ENCODE results near the gene CCDC73.
"Not testable (repeated sequence)": the region's sequence is repeated elsewhere in the genome, so short reads cannot be mapped to it uniquely, and the experiment has no call there.

Gene CCDC73

DNA sequence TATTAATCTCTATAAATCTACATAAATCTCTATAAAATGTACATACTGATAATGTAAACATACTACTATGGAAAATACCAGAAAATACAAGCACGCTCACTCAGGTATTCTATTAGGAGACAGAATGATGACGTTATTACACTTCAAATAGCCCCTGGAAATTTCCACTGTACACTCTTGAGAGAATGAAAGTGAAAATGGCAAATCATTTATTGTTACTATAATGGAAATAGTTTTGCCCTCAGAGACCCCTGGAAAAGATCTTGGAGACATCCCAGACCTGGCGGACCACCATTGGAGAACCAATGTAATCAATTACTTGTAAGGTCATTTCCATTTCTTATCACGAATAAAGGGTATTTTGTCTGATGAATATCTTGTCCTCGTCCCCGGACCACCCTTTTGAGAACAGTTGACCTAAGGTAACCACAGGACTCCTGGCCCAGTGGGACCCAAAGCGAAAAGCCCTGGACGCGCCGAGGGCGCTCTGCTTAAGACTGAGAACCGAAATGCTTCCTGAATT, 34.8 kb upstream of the CCDC73 start:
- ChIA-PET CTCF (no interaction called here), POLR2A (interaction anchor here (1.1 kb wide), 1 partner anchor 65 kb away, joined by 4 read pairs; no protein-coding TSS in a partner anchor)
- no peak for TF ChIP-seq FOXM1 (IDR thresholded peaks at IDR 0.05; ENCODE audit: borderline replicate concordance)
- no peak for TF ChIP-seq SUZ12 (IDR thresholded peaks at IDR 0.05)
- TF ChIP-seq TARDBP (IDR thresholded peaks at IDR 0.05), result no peak
- no peak for TF ChIP-seq HDGF (IDR thresholded peaks at IDR 0.05; ENCODE audit: borderline replicate concordance)
- no peak for TF ChIP-seq NFRKB (IDR thresholded peaks at IDR 0.05)
- TF ChIP-seq ARNT (IDR thresholded peaks at IDR 0.05), result no peak
- no peak for TF ChIP-seq ELF4 (IDR thresholded peaks at IDR 0.05)
- no peak for TF ChIP-seq CTBP1 (IDR thresholded peaks at IDR 0.05; ENCODE audit: borderline replicate concordance)
- no peak for TF ChIP-seq BHLHE40 (IDR thresholded peaks at IDR 0.05; ENCODE audit: borderline replicate concordance)
- TF ChIP-seq, protein P1, sequence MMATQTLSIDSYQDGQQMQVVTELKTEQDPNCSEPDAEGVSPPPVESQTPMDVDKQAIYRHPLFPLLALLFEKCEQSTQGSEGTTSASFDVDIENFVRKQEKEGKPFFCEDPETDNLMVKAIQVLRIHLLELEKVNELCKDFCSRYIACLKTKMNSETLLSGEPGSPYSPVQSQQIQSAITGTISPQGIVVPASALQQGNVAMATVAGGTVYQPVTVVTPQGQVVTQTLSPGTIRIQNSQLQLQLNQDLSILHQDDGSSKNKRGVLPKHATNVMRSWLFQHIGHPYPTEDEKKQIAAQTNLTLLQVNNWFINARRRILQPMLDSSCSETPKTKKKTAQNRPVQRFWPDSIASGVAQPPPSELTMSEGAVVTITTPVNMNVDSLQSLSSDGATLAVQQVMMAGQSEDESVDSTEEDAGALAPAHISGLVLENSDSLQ (IDR thresholded peaks at IDR 0.05), result no peak
- DNase-seq (ENCODE audit: extremely low spot score), result no peak

DNA sequence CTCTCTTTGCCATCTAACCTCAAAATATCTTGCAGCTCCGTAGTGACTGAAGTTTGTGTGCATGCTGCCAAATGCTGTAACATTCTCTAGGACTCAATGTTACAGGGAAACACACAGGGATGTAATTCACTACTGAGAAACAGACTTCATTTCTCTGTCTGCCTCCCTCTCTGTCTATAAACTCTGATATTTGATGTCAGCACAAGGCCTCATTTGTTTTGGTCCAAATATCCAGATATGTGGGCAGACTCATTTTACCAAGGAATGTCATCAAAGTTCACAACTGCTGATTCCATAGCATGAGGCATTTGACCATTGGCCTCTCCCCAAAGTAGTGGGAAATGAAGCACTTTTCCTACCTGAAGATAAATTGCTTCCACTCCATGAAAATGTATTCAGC, 32.8 kb upstream of the CCDC73 start:
- ChIA-PET CTCF (no interaction called here), POLR2A (no interaction called here)
- no peak for TF ChIP-seq BHLHE40 (IDR thresholded peaks at IDR 0.05; ENCODE audit: borderline replicate concordance)
- TF ChIP-seq L3MBTL2 (conservative IDR thresholded peaks at IDR 0.05), result no peak
- no peak for TF ChIP-seq TARDBP (IDR thresholded peaks at IDR 0.05)
- no peak for TF ChIP-seq FOXA1 (IDR thresholded peaks at IDR 0.05)
- no peak for TF ChIP-seq FOXK2 (IDR thresholded peaks at IDR 0.05)
- no peak for TF ChIP-seq CTBP1 (IDR thresholded peaks at IDR 0.05; ENCODE audit: borderline replicate concordance)
- TF ChIP-seq ZNF384 (IDR thresholded peaks at IDR 0.05), result no peak
- TF ChIP-seq ELF4 (IDR thresholded peaks at IDR 0.05), result no peak
- no peak for TF ChIP-seq NFRKB (IDR thresholded peaks at IDR 0.05)
- no peak for TF ChIP-seq SP1 (IDR thresholded peaks at IDR 0.05)
- no peak for DNase-seq (ENCODE audit: extremely low spot score)

DNA sequence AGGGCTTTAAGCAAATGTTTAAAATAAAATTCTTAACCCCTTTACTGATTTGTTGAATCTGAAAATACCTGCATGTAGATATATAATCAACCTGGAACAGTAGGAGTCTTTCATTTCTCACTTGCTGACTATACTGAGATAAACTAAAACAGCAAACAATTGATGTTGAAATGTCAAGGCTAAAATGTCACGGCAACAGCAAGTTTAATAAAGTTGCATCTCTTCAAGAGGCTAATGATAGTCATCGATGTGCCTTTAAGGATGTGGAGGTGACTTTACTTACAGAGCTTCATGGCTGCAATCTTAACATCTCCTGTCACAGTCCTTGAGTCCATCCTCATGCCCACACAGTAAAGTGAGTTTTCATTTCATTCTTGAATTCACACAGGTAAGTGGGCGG, 31.7 kb upstream of the CCDC73 start:
- CTCF ChIA-PET, result no interaction called here
- TF ChIP-seq LEF1 (IDR thresholded peaks at IDR 0.05; ENCODE audit: borderline replicate concordance) (no peak), ARNT (IDR thresholded peaks at IDR 0.05) (no peak), SUZ12 (IDR thresholded peaks at IDR 0.05) (no peak), TARDBP (IDR thresholded peaks at IDR 0.05) (no peak), FOXM1 (IDR thresholded peaks at IDR 0.05; ENCODE audit: borderline replicate concordance) (no peak), NFRKB (IDR thresholded peaks at IDR 0.05) (no peak), FOXA1 (IDR thresholded peaks at IDR 0.05) (no peak), BHLHE40 (IDR thresholded peaks at IDR 0.05; ENCODE audit: borderline replicate concordance) (no peak), ELF4 (IDR thresholded peaks at IDR 0.05) (no peak), FOXK2 (IDR thresholded peaks at IDR 0.05) (no peak), L3MBTL2 (conservative IDR thresholded peaks at IDR 0.05) (no peak), ZNF384 (IDR thresholded peaks at IDR 0.05) (no peak), HDGF (IDR thresholded peaks at IDR 0.05; ENCODE audit: borderline replicate concordance) (no peak), SP1 (IDR thresholded peaks at IDR 0.05) (no peak), CTBP1 (IDR thresholded peaks at IDR 0.05; ENCODE audit: borderline replicate concordance) (no peak)
- TF ChIP-seq, protein P1 (IDR thresholded peaks at IDR 0.05), result no peak
- DNase-seq (ENCODE audit: extremely low spot score), result no peak
- POLR2A ChIA-PET, result no interaction called here

GRCh38 chr11:32823617-32824016, 29.2 kb upstream of the CCDC73 start:
- CTCF ChIA-PET; POLR2A ChIA-PET; DNase-seq (ENCODE audit: extremely low spot score): not testable (repeated sequence)

DNA sequence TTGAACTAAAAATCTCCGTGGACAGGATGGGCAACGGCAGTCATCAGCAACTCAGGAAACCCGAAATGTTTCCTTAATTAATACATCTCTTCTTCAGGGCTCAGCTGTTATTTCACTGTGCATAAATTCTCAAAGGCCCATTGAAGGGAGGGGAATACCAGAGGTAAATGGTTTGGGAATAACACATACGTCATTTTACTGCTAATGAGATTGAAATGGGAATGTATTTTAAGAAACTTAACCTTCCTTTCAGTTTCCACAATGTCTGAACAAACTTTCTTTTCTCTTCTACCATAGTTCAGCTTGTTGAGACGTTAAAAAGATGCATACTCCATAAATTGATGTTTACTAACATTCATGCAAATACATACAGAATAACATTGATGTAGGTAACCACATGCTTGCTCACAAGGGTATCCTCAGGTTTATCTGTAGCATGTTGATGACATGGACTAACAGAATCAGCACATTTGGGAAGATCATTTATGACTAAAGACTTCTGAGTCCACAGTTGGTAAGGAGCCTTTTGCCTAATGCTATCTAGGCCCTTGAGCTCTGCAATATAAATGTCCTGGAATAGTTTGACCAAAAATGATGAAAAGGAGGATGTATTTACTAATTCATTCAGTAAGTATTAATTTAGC, 27.6 kb upstream of the CCDC73 start:
- TF ChIP-seq, protein P1 (IDR thresholded peaks at IDR 0.05), result no peak
- TF ChIP-seq LEF1 (IDR thresholded peaks at IDR 0.05; ENCODE audit: borderline replicate concordance) (no peak), HDGF (IDR thresholded peaks at IDR 0.05; ENCODE audit: borderline replicate concordance) (no peak), FOXM1 (IDR thresholded peaks at IDR 0.05; ENCODE audit: borderline replicate concordance) (no peak), L3MBTL2 (conservative IDR thresholded peaks at IDR 0.05) (no peak), BHLHE40 (IDR thresholded peaks at IDR 0.05; ENCODE audit: borderline replicate concordance) (no peak), TARDBP (IDR thresholded peaks at IDR 0.05) (no peak), CTBP1 (IDR thresholded peaks at IDR 0.05; ENCODE audit: borderline replicate concordance) (no peak), SP1 (IDR thresholded peaks at IDR 0.05) (no peak), SUZ12 (IDR thresholded peaks at IDR 0.05) (no peak), FOXK2 (IDR thresholded peaks at IDR 0.05) (no peak), NFRKB (IDR thresholded peaks at IDR 0.05) (no peak), ELF4 (IDR thresholded peaks at IDR 0.05) (no peak), ARNT (IDR thresholded peaks at IDR 0.05) (no peak), FOXA1 (IDR thresholded peaks at IDR 0.05) (no peak), ZNF384 (IDR thresholded peaks at IDR 0.05) (no peak)
- no peak for DNase-seq (ENCODE audit: extremely low spot score)
- ChIA-PET POLR2A (no interaction called here), CTCF (no interaction called here)

- TF ChIP-seq CTBP1 (IDR thresholded peaks at IDR 0.05; ENCODE audit: borderline replicate concordance) (no peak), SP1 (IDR thresholded peaks at IDR 0.05) (no peak), FOXK2 (IDR thresholded peaks at IDR 0.05) (no peak), FOXA1 (IDR thresholded peaks at IDR 0.05) (no peak), L3MBTL2 (conservative IDR thresholded peaks at IDR 0.05) (no peak), ARNT (IDR thresholded peaks at IDR 0.05) (no peak), LEF1 (IDR thresholded peaks at IDR 0.05; ENCODE audit: borderline replicate concordance) (no peak), ZNF384 (IDR thresholded peaks at IDR 0.05) (no peak)
- TF ChIP-seq, protein P1 (IDR thresholded peaks at IDR 0.05), result no peak
- CTCF ChIA-PET, result no interaction called here
- POLR2A ChIA-PET, result no interaction called here
Measured at GRCh38 chr11:32821517-32821916, 27.1 kb upstream of the CCDC73 start.

More at GRCh38 chr11:32821517-32821916, 27.1 kb upstream of the CCDC73 start:
- DNase-seq (ENCODE audit: extremely low spot score), result no peak
